ENCODE measurements around the gene DHRS13. TPM values are rescaled to one million over a fixed set of nuclear protein-coding genes. Genes with fewer than 3 reads are reported as not detected.
"Not testable (repeated sequence)": the region's sequence is repeated elsewhere in the genome, so short reads cannot be mapped to it uniquely, and the experiment has no call there.

The DHRS13 gene
- total RNA-seq, 1 experiment from 2014 or later, result 24.7 TPM

GRCh38 chr17:28937044-28937729 is 34.3 kb upstream of the DHRS13 start:
- no peak for DNase-seq (ENCODE audit: low spot score)
- in situ Hi-C loops (cut with HindIII; ENCODE audit: low sequenced_read_pairs), result no loop called here

GRCh38 chr17:28935744-28936460 is 33.0 kb upstream of the DHRS13 start:
- in situ Hi-C loops (cut with HindIII; ENCODE audit: low sequenced_read_pairs), result no loop called here
- DNase-seq (ENCODE audit: low spot score), result no peak

- in situ Hi-C loops (cut with HindIII; ENCODE audit: low sequenced_read_pairs); DNase-seq (ENCODE audit: low spot score): not testable (repeated sequence)
Measured at GRCh38 chr17:28934508-28934907, 31.6 kb upstream of the DHRS13 start.

- in situ Hi-C loops (cut with HindIII; ENCODE audit: low sequenced_read_pairs), result no loop called here
- no peak for DNase-seq (ENCODE audit: low spot score)
Measured at GRCh38 chr17:28929787-28930186, 26.9 kb upstream of the DHRS13 start.

GRCh38 chr17:28928061-28928460 is 25.2 kb upstream of the DHRS13 start:
- no peak for DNase-seq (ENCODE audit: low spot score)
- in situ Hi-C loops (cut with HindIII; ENCODE audit: low sequenced_read_pairs), result no loop called here

- DNase-seq (ENCODE audit: low spot score), result no peak
- in situ Hi-C loops (cut with HindIII; ENCODE audit: low sequenced_read_pairs), result no loop called here
Measured at GRCh38 chr17:28926786-28927185, 23.9 kb upstream of the DHRS13 start.

GRCh38 chr17:28926366-28926765 is 23.5 kb upstream of the DHRS13 start:
- no peak for DNase-seq (ENCODE audit: low spot score)
- in situ Hi-C loops (cut with HindIII; ENCODE audit: low sequenced_read_pairs), result no loop called here

GRCh38 chr17:28925912-28926365 is 23.1 kb upstream of the DHRS13 start:
- no peak for DNase-seq (ENCODE audit: low spot score)
- in situ Hi-C loops (cut with HindIII; ENCODE audit: low sequenced_read_pairs), result no loop called here

- no peak for DNase-seq (ENCODE audit: low spot score)
- in situ Hi-C loops (cut with HindIII; ENCODE audit: low sequenced_read_pairs), result no loop called here
Measured at GRCh38 chr17:28920201-28920600, 17.3 kb upstream of the DHRS13 start.

GRCh38 chr17:28918295-28918694 is 15.4 kb upstream of the DHRS13 start:
- DNase-seq (ENCODE audit: low spot score), result no peak
- in situ Hi-C loops (cut with HindIII; ENCODE audit: low sequenced_read_pairs), result no loop called here

GRCh38 chr17:28917465-28917864 is 14.6 kb upstream of the DHRS13 start:
- in situ Hi-C loops (cut with HindIII; ENCODE audit: low sequenced_read_pairs), result no loop called here

GRCh38 chr17:28917029-28917428 is 14.2 kb upstream of the DHRS13 start:
- in situ Hi-C loops (cut with HindIII; ENCODE audit: low sequenced_read_pairs), result no loop called here

More at GRCh38 chr17:28917465-28917864, 14.6 kb upstream of the DHRS13 start:
- DNase-seq (ENCODE audit: low spot score), result no peak

GRCh38 chr17:28916302-28916934 is 13.5 kb upstream of the DHRS13 start:
- in situ Hi-C loops (cut with HindIII; ENCODE audit: low sequenced_read_pairs), result no loop called here
- peak; percentile 69 for DNase-seq (ENCODE audit: low spot score)

More at GRCh38 chr17:28917029-28917428, 14.2 kb upstream of the DHRS13 start:
- DNase-seq (ENCODE audit: low spot score), result no peak

- no peak for DNase-seq (ENCODE audit: low spot score)
- in situ Hi-C loops (cut with HindIII; ENCODE audit: low sequenced_read_pairs), result no loop called here
Measured at GRCh38 chr17:28912938-28913333, 10.1 kb upstream of the DHRS13 start.

- DNase-seq (ENCODE audit: low spot score), result no peak
- in situ Hi-C loops (cut with HindIII; ENCODE audit: low sequenced_read_pairs), result no loop called here
Measured at GRCh38 chr17:28912281-28912937, 9.5 kb upstream of the DHRS13 start.

GRCh38 chr17:28911411-28912045 is 8.6 kb upstream of the DHRS13 start:
- no peak for DNase-seq (ENCODE audit: low spot score)
- in situ Hi-C loops (cut with HindIII; ENCODE audit: low sequenced_read_pairs), result no loop called here

GRCh38 chr17:28910534-28910933 is 7.7 kb upstream of the DHRS13 start:
- in situ Hi-C loops (cut with HindIII; ENCODE audit: low sequenced_read_pairs), result no loop called here
- no peak for DNase-seq (ENCODE audit: low spot score)

- no peak for DNase-seq (ENCODE audit: low spot score)
- in situ Hi-C loops (cut with HindIII; ENCODE audit: low sequenced_read_pairs), result no loop called here
Measured at GRCh38 chr17:28908640-28909167, 5.8 kb upstream of the DHRS13 start.
